D341Med (cell line): ENCODE data around the gene FOXO3B.
"Not testable (repeated sequence)": the region's sequence is repeated elsewhere in the genome, so short reads cannot be mapped to it uniquely, and the experiment has no call there.

Experiments used
- DNase-seq: peaks from one replicate; pipeline ENCODE4 v3.0.0; 2012; ENCODE audit warnings: low spot score

Gene FOXO3B

DNA sequence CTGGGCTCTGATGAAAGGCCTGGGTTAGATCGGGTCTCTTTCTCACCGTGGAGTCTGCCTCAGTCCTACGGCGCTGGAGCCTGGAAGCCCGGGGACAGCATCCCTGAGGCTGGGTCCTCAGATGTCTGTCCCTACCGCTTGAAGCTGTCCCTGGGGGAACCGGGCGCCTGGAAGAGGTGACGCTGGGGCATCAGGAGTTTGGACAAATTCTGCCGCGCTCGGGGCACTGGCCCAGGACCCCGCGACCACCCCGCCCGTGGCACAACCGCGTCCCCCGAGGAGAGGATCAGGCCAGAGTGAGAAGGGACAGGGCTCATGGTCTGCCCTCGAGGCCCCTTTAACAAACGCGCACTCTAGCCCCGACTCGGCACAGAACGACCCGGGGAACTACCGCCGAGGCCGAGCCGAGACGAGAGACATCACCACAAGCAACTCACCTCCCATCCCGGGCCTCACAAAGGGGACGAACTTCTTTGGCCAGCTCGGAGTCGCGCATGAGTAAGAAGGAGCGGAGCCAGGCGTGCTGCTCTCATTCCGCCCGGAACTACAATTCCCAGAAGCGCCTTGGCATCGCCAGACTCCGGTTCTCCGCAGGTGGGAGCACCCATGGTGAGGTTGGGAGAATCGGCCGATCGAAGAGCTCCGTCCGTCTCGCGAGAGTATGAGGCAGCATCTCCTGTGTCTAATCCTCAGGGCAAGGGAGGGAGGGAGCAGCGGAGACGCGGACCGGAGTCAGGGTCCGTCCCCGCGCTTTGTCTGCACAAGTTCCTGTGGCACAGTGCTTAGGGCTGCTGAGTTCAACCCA lies at the start of gene FOXO3B:
Gene FOXO3B (minus strand): TSS at position 548 of the 805 bp plus-strand sequence. CDS start 663 bp downstream, outside the sequence.
- peak; percentile 8 for DNase-seq

DNA sequence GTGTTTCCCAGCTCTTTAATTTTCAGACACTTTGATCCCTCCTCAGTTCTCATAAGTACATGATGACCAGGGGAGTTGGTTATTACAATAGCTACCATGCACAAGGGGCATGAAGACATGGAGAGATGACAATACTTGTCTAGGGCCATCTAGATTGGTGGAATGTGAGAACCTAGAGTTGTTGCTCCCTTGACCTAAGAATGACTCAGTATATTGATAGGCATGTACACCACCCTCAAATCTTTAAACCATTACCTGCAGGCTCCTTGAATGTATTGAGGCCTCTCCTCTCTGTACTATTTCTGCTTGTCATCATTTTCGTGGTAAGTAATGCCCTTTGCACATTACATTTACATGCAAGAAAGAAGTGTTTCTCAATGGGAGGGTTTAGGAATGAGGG lies 41.4 kb upstream of the FOXO3B start:
- DNase-seq = not testable (repeated sequence)

DNA sequence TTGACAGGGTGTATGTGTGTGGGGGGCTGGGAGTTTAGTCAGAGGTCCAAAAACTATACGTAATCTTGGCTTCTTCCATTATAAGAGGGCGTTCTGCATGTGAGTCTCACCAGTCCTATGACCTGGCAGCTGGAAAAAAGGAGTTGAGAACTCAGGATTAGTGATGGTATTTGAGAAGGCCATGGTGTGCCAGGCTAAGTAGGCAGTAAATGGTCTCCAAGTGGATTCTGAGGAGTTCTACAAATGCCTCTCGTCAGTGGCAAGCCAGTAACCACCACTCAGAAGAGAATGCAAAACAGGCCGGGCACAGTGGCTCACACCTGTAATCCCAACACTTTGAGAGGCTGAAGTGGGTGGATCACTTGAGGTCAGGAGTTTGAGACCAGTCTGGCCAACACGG lies 40.5 kb upstream of the FOXO3B start:
- not testable (repeated sequence) for DNase-seq

DNA sequence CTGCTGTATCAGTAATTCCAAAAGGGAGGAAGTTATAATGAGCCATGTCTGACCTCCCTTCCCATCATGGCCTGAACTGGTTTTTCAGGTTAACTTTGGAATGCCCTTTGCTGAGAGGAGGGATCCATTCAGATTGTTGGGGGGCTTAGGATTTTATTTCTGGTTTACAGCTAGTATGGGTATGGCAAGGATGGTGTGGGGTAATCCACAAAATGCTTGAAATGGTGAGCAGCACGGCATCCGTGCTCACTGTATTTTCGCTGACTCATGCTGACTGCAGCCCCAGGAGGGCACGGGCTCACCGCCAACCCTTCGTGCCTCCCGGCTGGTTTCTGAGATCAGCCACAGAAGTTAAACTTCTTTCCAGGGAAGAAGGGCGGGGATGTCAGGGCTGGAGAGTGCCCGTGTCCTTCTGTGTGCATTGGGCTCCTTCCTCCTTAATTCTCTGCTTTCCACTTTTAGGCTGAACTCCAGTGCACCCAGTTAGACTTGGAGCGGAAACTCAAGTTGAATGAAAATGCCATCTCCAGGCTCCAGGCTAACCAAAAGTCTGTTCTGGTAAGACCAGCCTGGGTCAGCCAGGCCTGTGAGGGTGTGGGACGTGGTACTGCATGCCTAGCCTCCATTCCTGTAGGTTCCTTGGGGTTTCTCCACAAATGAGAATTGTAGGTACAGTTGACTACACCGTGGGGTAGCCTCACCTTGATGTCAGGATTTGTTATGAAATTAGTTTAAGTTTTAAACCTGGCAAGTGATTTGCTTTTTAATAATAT lies 39.8 kb upstream of the FOXO3B start:
- not testable (repeated sequence) for DNase-seq

DNA sequence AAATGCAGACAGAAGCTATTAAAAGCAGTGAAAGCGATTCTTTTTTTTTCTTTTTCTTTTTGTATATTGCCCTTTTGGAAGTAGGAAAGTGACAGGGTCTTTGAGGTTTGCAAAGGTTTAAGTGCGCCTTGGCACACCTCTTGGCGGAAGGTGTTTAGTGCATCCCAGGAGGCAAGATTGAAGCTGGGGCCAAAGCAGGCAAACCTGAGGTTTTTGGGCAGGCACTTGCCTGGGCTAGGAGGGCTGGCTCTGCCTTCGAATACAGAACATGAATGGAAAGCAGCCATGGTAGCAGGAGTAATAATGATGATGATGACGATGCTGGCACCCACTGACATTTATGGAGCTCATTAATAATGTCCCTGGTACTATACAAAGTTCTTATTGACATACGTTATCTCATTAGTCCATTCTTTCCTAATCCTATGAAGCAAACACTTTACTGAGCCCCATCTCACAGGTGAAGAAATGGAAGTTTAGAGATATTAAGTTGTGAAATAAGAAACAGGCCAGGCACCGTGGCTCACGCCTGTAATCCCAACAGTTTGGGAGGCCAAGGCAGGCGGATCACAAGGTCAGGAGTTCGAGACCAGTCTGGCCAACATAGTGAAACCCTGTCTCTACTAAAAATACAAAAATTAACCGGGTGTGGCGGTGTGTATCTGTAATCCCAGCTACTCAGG lies 37.5 kb upstream of the FOXO3B start:
- not testable (repeated sequence) for DNase-seq

DNA sequence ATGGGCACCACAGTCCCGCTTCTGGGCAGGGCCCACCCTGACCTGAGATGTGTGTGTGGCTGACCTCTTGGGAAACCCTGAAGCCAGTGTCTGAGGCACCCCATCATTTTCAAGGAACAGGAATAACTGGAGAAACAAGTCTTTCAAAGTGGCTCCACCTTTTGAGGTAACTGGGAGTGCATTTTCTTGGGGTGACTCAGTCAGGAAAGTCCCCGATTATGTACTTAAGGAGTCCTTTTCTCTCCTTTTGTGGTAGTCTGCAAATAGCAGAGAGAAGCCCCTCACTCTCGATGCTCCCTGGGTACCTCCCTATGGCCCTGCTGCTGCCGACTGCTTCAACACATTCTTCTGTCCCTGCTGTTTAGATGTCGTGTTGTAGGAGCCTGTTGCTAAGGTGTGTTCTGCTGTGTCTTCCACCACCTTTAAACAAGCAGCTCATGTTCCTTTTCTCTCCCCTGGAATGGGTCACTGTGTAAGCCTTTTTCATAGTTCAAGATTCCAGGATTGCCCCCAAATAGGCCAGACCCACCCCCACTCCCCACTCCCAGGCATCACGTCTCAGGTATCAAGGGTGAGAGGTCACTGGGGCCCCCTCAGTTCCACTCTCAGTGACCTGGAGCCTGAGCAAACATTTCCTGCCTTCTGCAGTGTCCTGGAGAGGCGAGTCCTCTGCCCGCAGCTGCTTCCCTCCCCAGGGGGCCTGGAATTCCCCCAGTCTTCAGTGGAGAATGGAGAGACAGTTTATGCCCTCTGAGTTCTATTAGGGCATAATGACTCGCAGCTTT lies 36.7 kb upstream of the FOXO3B start:
- DNase-seq = not testable (repeated sequence)

DNA sequence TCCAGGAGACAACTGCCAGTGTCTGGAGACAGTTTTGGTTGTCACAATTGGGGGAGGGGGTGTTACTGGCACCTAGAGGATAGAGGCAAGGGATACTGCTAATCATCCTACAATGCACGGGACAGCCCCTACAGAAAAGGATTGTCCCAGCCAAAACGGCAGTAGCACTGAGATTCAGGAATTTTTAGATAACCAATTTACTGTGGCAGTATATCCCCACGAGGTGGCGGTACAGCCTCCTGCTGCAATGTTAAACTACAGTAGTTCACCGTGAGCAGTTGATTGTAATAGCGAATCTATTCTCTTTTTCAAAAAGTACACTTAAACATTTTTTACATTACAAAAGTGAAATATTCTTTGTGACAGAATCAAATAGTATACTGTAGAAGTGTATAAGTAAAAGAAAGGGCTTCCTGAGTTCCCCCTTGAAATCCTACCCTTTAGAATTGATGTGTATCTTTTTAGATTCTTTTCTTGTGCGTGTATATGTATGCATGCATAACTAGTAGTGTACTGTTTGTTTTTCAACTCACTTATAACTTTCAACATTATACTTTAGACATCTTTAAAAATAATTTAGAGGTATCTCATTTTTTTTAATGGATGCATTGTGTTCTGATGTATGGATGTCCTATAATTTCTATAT lies 30.4 kb upstream of the FOXO3B start:
- not testable (repeated sequence) for DNase-seq

DNA sequence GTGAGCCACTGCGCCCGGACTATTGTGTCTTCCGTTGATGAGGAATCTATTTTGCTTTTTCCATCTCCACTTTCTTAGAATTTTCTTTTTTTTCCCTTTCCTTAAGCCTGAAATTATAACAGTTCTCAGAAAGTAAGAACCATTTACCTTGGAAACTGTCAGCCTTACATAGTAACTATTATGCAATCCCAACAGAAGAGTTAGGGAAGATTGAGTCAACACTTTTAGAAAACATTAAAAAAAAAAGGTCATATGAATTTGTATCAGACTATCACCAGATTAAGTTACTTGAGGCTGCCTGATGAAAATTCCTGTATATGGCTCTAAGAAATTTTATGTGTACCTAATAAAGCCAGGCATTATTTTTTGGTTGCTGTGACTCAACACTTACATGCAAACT lies 26.1 kb upstream of the FOXO3B start:
- not testable (repeated sequence) for DNase-seq

DNA sequence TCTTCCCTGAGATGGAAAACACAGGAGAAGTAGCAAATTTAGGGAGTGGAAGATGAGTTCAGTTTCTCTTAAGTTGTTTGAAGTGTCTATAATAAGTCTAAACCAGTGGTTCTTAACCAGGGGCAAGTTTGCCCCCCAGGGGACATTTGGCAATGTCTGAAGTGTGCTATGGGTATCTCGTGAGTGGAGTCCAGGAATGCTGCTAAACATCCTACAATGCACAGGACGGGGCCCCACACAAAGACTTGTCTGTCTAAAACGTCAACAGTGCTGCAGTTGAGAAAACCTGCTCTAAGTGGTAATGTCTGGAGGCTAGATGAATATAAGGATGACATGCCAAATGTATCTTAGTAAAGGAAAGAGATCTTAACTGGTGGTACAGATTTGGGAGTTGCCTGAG lies 23.8 kb upstream of the FOXO3B start:
- not testable (repeated sequence) for DNase-seq

DNA sequence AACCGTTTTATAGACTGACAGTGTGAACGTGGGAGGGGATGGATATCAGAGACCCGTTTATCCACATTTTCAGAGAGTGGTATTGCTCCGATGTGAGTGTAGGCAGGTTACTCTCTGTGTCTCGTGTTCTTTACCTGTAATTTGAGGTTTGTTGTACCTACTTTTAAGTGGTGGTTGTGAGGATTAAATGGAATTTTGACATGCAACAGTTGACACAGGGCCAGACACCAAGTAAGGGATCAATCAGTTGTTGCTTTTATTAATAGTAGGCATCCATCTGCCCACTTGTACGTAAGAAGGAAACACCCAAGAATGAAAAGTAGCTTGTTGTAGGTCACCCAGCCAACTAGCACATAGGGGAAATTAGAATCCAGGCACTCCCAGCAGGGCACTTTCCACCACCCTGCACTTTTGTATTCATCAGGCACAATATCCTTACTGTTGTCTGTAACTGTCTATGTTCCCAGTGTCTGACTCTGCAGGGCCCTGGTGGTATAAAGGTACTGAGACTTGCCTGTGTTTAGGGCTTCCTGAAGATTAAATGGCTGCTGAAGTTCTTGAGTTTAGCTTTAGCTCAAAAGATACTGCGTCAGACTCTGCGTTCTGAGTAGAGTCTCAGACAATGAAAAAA lies 16.5 kb upstream of the FOXO3B start:
- not testable (repeated sequence) for DNase-seq

DNA sequence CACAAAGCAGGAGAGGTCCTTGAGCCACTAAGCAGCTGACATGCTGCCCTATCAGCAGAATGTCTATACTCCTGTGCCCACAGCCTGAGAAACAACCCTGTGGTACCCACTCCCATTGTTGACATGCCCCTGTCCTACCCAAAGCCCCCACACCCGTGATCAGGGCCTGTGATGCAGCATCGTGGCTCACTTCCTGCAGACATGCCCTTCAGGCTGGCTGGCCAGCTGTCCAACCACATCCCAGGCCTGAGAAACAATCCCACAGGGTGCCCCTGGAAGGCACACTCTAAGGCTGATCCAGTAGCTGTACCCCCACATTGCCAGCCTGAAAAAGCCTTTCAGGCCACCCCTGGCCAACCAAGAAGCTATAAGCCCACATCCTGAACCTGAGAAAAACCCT lies 13.0 kb upstream of the FOXO3B start:
- DNase-seq = not testable (repeated sequence)

DNA sequence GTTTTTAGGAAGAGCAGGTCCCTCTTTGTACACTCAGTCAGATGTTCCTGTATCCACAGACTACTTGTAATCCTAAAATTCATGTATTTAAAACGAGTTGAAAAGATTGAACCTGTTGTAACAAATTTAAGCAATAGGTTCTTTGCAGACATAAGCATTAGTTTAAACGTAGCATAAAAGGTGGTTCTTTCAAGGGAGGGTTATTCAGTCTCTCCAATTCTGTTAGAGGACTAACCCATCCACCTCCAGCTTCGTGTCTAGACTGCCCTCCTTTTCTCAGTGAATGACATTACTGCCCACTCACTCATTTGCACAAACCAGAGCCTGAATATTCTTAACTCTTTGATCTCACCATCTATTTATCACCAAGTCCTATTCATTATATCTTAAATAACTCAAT lies 554 bp upstream of the FOXO3B start:
- not testable (repeated sequence) for DNase-seq

DNA sequence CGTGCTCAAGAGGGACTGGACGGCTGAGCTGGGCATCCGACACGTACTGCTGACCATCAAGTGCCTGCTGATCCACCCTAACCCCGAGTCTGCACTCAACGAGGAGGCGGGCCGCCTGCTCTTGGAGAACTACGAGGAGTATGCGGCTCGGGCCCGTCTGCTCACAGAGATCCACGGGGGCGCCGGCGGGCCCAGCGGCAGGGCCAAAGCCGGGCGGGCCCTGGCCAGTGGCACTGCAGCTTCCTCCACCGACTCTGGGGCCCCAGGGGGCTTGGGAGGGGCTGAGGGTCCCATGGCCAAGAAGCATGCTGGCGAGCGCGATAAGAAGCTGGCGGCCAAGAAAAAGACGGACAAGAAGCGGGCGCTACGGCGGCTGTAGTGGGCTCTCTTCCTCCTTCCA lies 4.7 kb downstream of the FOXO3B start:
- DNase-seq = not testable (repeated sequence)

DNA sequence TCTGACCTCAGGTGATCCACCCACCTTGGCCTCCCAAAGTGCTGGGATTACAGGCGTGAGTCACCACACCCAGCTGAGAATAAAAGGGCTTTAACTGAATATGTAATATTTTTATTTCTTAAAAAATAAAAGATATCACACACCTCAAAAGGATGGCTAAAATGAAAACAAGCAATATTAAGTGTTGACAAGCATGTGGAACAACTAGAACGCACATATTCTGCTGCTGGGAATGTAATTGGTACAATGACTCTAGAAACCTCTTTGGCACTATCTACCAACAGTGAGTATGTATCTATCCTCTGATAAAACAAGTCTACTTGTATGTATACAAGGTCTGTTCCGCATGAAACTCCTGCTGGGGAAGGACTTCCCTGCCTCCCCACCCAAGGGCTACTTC lies 5.2 kb downstream of the FOXO3B start:
- DNase-seq = not testable (repeated sequence)

DNA sequence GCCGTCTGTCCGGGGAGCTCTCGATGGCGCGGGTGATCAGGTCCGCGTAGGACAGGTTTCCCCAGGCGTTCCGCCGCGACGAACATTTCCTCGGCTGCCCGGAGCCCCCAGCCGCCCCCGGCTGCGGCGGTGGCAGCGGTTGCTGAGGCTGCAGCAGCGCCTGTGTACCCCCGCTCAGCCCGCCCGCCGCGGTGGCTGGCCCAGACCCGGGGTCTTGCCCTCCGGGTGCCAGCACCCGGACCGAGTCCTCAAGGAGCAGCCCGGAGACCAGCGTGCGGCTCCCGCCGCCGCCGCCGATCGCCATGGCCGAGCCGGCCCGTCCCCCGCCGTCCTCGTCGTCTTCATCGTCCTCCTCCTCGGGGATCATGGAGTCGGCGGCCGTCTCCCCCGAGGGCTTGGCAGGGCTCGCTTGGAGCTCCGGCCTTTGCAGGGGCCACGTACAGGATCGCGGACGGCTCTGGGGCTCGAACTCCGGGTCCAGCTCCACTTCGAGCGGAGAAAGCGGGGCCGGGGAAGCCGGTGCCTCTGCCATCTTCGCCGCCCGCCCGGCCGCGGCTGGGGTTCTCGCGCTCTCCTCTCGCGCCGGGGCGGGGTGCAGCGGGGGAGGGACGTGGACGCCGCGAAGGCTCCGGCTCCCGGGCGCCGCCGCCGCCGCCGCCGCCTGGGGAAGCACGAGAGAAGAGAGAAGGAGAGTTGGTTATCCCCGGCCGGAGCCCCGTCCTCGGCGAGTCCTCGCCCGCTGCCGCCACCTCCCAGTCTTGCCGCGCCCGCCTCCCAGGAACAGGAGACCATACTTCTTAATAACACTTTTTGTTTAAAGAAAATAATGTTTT lies 9.5 kb downstream of the FOXO3B start:
- DNase-seq = not testable (repeated sequence)

DNA sequence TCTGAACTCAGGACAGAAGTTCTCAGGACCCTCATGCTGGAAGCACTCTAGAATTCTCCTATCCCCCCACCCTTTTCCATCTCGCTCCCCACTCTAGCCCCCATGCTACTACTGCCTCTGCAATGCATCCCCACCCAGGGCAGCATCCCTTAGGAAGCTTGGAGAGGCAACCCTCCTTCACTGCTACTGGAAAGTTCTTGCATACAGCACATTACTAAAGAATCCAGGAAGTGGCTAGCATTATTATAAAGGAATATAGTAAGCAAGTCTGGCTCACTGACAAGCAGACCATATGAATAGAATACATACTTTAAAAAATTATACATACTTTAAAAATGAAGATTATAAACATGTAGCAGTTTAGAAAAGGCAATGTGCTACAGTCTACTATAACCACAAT lies 13.5 kb downstream of the FOXO3B start:
- not testable (repeated sequence) for DNase-seq

DNA sequence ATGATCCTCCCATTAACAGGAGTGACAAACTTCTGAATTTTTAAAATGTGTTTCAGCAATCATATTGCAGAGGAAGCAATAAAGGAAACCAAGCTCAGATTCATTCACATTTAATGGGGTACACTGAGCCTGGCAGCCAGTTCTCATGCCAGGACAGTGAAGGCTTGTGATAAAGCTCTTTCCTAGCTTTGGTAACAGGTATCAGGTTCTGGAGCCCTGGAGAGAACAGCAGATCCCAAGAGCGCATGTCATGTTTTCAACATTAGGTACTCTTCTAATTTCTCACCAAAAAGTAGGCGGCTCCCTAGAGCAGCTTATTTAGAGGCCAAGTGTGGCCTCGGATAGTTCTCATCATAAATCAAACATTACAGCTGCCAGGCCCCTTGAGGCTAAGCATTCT lies 14.6 kb downstream of the FOXO3B start:
- DNase-seq = not testable (repeated sequence)

DNA sequence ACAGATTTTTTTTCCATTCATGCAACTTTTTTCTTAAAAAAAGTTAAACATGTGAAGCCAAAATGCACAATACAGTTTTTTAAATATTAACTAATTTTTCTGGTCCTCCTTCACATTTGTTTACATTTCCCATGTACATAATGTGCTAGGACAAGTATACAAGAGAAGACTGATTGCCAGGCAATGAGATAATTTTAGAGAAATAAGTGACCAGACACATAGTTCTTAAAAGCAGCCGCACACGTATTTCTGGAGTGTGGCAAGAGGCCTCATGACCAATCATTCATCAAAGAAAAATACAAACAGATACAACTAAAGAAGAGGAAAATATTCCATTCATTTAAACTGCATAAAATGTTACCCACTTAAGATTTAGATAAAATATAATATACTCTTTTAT lies 15.8 kb downstream of the FOXO3B start:
- not testable (repeated sequence) for DNase-seq

DNA sequence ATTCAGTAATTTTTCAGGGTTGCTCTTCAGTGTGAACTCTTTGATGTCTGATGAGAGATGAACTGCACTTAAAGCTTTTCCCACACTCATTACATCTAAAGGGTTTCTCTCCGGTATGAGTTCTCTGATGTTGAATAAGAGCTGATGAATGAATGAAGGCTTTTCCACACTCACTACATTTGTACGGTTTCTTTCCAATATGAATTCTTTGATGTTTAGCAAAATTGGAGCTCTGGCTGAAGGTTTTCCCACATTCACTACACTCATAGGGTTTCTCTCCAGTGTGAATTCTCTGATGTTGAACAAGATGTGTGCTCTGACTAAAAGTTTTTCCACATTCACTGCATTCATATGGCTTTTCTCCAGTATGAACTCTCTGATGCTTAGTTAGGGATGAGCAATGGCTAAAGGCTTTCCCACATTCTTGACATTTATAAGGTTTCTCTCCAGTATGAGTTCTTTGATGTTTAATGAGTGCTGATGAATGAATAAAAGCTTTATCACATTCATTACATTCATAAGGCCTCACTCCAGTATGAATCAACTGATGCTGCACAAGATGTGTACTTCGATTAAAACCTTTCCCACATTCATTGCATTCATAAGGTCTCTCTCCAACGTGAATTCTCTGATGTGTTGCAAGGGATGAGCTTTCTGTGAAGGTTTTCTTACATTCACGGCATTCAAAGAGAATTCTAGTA lies 20.0 kb downstream of the FOXO3B start:
- not testable (repeated sequence) for DNase-seq
